ENCODE measurements around the gene VMP1.
"Not testable (repeated sequence)": the region's sequence is repeated elsewhere in the genome, so short reads cannot be mapped to it uniquely, and the experiment has no call there.

VMP1 gene

GRCh38 chr17:59779521-59779920 is 72.1 kb downstream of the VMP1 start:
- TF ChIP-seq GABPA (IDR thresholded peaks at IDR 0.05; ENCODE audit: low read depth) = no peak
- no peak for TF ChIP-seq SPI1 (IDR thresholded peaks at IDR 0.05; ENCODE audit: borderline replicate concordance, low read depth)
- TF ChIP-seq REST (IDR thresholded peaks at IDR 0.05; ENCODE audit: insufficient replicate concordance, low read depth) = no peak
- no peak for TF ChIP-seq POLR2AphosphoS5 (IDR thresholded peaks at IDR 0.05; ENCODE audit: low read depth)
- TF ChIP-seq CTCF (IDR thresholded peaks at IDR 0.05; ENCODE audit: insufficient read depth, low read length) = no peak
- no peak overlapping the region for H3K27ac ChIP-seq (replicated peaks)

GRCh38 chr17:59780548-59780947 is 73.1 kb downstream of the VMP1 start:
- not testable (repeated sequence) for H3K27me3 ChIP-seq (ENCODE audit: insufficient read depth, poor library complexity, severe bottlenecking); DNase-seq (ENCODE audit: low read depth in 1 of 2, low spot score in 1 of 2); H3K27ac ChIP-seq (replicated peaks); H3K4me3 ChIP-seq (replicated peaks; ENCODE audit: insufficient read depth, low read length)

More at GRCh38 chr17:59779521-59779920, 72.1 kb downstream of the VMP1 start:
- DNase-seq (ENCODE audit: low read depth in 1 of 2, low spot score in 1 of 2) = no peak
- no peaks in the 10 kb centered on the region for H3K27me3 ChIP-seq (ENCODE audit: insufficient read depth, poor library complexity, severe bottlenecking)
- H3K4me3 ChIP-seq (replicated peaks; ENCODE audit: insufficient read depth, low read length) = no peak overlapping the region

- DNase-seq (ENCODE audit: low read depth in 1 of 2, low spot score in 1 of 2) = no peak
- Histone ChIP-seq H3K27ac (replicated peaks) (peak overlapping the region; percentile 90), H3K4me3 (replicated peaks; ENCODE audit: insufficient read depth, low read length) (no peak overlapping the region), H3K27me3 (ENCODE audit: insufficient read depth, poor library complexity, severe bottlenecking) (no peaks in the 10 kb centered on the region)
- TF ChIP-seq SPI1 (IDR thresholded peaks at IDR 0.05; ENCODE audit: borderline replicate concordance, low read depth) = no peak
- no peak for TF ChIP-seq CTCF (IDR thresholded peaks at IDR 0.05; ENCODE audit: insufficient read depth, low read length)
- TF ChIP-seq REST (IDR thresholded peaks at IDR 0.05; ENCODE audit: insufficient replicate concordance, low read depth) = no peak
- TF ChIP-seq GABPA (IDR thresholded peaks at IDR 0.05; ENCODE audit: low read depth) = no peak
- TF ChIP-seq POLR2AphosphoS5 (IDR thresholded peaks at IDR 0.05; ENCODE audit: low read depth) = no peak
Observed at GRCh38 chr17:59783221-59784047, 76.0 kb downstream of the VMP1 start.

- TF ChIP-seq SPI1 (IDR thresholded peaks at IDR 0.05; ENCODE audit: borderline replicate concordance, low read depth) (no peak), GABPA (IDR thresholded peaks at IDR 0.05; ENCODE audit: low read depth) (no peak), POLR2AphosphoS5 (IDR thresholded peaks at IDR 0.05; ENCODE audit: low read depth) (no peak), CTCF (IDR thresholded peaks at IDR 0.05; ENCODE audit: insufficient read depth, low read length) (no peak), REST (IDR thresholded peaks at IDR 0.05; ENCODE audit: insufficient replicate concordance, low read depth) (no peak)
- DNase-seq (ENCODE audit: low read depth in 1 of 2, low spot score in 1 of 2) = no peak
- peak overlapping the region; percentile 90 for H3K27ac ChIP-seq (replicated peaks)
- no peaks in the 10 kb centered on the region for H3K27me3 ChIP-seq (ENCODE audit: insufficient read depth, poor library complexity, severe bottlenecking)
- no peak overlapping the region for H3K4me3 ChIP-seq (replicated peaks; ENCODE audit: insufficient read depth, low read length)
Observed at GRCh38 chr17:59785091-59785799, 77.8 kb downstream of the VMP1 start.
